Measurements from ENCODE around the gene SLC39A11. TPM values are rescaled to one million over a fixed set of nuclear protein-coding genes. Genes with fewer than 3 reads are reported as not detected.
"Not testable (repeated sequence)": the region's sequence is repeated elsewhere in the genome, so short reads cannot be mapped to it uniquely, and the experiment has no call there.

The SLC39A11 gene
- total RNA-seq, 1 donor: 15.8 TPM

DNA sequence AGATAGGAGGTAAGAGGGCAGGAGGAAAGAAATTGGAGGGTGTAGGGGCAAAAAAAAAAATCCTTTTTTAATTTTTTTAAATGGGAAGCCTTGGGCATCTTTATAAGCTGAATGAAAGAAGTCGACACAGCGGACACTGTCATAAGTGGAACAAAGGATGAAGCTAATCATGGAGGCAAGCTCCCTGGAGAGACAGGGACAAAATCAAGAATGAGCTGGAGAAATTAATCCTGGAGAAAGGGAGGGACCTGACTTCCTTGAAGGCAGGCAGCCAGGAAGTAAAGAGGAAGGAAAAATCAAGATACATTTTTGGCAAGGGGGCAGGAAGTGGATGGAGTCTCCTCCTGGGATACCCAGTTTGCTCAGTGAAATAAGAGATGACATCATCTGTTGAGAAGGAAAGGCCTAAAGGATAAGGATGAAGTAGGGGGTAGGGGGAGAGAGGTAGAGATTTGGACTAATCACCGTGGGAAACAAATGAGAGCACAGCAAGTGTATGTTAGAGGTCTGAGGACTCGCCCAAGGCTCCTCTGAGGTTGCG, 179.3 kb downstream of the SLC39A11 start:
- TF ChIP-seq, protein P1, sequence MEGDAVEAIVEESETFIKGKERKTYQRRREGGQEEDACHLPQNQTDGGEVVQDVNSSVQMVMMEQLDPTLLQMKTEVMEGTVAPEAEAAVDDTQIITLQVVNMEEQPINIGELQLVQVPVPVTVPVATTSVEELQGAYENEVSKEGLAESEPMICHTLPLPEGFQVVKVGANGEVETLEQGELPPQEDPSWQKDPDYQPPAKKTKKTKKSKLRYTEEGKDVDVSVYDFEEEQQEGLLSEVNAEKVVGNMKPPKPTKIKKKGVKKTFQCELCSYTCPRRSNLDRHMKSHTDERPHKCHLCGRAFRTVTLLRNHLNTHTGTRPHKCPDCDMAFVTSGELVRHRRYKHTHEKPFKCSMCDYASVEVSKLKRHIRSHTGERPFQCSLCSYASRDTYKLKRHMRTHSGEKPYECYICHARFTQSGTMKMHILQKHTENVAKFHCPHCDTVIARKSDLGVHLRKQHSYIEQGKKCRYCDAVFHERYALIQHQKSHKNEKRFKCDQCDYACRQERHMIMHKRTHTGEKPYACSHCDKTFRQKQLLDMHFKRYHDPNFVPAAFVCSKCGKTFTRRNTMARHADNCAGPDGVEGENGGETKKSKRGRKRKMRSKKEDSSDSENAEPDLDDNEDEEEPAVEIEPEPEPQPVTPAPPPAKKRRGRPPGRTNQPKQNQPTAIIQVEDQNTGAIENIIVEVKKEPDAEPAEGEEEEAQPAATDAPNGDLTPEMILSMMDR (IDR thresholded peaks at IDR 0.05; ENCODE audit: insufficient read depth, low read length): no peak
- DNase-seq (ENCODE audit: low read depth): peak; percentile 28

DNA sequence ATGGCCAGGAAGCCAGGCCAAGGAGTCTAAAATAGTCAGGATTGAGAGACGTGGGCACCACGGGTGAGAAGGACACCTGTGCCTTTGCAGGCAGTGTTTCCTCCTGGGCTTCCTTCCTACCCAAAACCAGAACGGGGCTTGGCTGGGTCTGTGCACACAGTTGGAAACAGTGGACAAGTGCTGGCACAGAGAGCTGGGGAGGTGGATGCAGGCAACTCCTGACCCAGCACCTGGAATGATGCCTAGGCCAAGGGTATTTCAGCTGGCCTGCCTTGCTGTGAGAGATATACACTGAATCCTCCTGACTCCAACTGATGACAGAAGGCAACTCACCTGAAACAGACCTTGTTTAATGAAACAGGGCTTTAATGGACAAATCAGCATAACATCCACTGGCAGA, 186.2 kb downstream of the SLC39A11 start:
- no peak overlapping the region for H3K4me3 ChIP-seq (ENCODE audit: low read depth, low read length)
- no peak for DNase-seq (ENCODE audit: low read depth)
- TF ChIP-seq, protein P1 (IDR thresholded peaks at IDR 0.05; ENCODE audit: insufficient read depth, low read length): no peak

More for the DNA sequence above, 179.3 kb downstream of the SLC39A11 start:
- no peak overlapping the region for H3K4me3 ChIP-seq (ENCODE audit: low read depth, low read length)

DNA sequence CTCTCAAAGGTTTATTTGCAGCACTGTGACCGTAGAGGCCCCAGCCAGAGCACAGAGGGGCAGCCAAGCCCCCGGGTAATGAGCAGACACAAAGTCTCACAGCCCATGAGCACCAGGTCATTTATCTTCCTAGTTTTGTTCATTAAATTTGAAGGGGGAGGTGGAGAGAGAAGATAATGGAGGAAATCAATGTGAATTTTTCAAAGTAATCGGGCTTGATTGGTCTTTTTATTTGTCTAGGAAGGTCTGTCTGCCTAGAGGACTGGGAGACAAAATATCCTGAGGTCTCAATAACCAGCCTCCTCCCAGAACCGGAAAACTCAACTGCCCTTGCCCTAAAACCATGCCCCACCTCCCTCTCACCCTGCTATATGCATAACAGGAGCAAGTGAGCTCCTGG, 189.0 kb downstream of the SLC39A11 start:
- TF ChIP-seq, protein P1 (IDR thresholded peaks at IDR 0.05; ENCODE audit: insufficient read depth, low read length): no peak
- DNase-seq (ENCODE audit: low read depth): no peak
- H3K4me3 ChIP-seq (ENCODE audit: low read depth, low read length): no peak overlapping the region

DNA sequence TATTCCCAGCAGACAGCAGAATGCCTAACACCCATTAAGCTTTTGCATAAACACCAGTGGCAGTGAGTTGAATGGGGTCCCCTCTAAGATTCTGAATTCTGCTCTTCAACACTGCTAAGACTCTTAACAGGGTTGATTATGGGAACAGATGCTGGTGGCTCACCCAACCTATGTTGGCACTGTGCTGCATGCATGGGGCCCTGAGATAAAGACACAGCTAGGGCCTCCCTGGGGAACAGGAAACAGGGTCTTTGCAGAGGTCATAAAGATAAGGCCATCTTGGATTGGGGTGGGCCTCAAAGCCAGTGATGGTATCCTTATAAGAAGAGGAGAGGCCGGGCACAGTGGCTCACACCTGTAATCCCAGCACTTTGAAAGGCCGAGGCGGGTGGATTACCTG, 190.8 kb downstream of the SLC39A11 start:
- no peak for DNase-seq (ENCODE audit: low read depth)
- H3K4me3 ChIP-seq (ENCODE audit: low read depth, low read length): no peak overlapping the region
- TF ChIP-seq, protein P1 (IDR thresholded peaks at IDR 0.05; ENCODE audit: insufficient read depth, low read length): no peak

DNA sequence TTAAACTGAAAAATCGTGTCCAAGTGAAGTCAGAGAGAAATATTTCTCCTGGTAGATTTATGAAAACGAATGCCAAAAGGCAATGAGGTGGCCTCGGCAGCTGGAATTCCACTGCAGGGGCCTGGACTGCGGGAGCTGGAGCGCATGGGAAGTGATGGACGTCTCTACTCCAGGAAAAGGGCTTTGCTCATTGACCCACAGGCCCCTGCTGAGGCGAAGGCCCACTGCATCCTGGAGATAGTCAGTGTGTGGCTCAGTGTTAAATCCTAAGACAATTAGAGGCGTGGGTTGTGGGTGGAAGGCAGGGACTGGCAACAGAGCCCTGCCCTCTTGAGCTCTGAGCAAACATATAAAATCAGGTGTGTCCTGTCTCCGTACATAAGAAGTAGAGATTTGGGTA, 191.4 kb downstream of the SLC39A11 start:
- no peak for DNase-seq (ENCODE audit: low read depth)
- TF ChIP-seq, protein P1 (IDR thresholded peaks at IDR 0.05; ENCODE audit: insufficient read depth, low read length): no peak
- H3K4me3 ChIP-seq (ENCODE audit: low read depth, low read length): no peak overlapping the region

DNA sequence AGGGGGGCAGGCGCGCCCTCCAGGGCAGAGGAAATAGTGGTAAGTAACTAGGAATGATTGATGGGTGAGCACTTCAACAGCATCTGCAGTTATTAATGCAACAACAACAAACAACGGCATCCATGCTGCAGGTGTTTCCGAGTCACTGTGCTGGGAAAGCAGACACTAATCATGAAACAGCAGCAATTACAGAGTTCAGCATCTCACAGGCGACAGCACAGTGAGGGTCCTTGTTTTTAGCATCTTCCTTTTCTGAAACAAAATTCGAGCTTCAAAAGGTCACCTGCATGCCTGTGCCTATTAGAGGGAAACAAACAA, 191.9 kb downstream of the SLC39A11 start:
- no peak overlapping the region for H3K4me3 ChIP-seq (ENCODE audit: low read depth, low read length)
- TF ChIP-seq, protein P1 (IDR thresholded peaks at IDR 0.05; ENCODE audit: insufficient read depth, low read length): no peak
- DNase-seq (ENCODE audit: low read depth): no peak

DNA sequence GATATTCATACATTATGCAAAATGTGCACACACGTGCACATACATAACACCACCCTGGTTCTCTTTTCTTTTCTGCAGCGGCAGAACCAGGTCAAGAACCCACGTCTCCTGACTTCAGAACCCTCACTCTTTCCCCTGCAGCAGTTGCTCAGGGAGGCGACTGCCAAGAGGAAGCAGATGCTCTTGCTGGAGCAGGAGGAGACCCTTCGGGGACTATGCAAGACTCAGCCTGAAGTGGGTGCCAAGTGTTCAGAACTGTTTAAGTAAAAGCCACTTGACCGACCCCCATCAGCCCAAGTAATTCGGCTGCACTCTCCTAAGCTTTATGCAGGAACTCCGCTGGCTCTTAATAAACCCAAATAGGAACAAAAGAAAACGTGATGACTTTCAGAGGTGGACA, 193.8 kb downstream of the SLC39A11 start:
- no peak for DNase-seq (ENCODE audit: low read depth)
- H3K4me3 ChIP-seq (ENCODE audit: low read depth, low read length): no peak overlapping the region
- TF ChIP-seq, protein P1 (IDR thresholded peaks at IDR 0.05; ENCODE audit: insufficient read depth, low read length): no peak

DNA sequence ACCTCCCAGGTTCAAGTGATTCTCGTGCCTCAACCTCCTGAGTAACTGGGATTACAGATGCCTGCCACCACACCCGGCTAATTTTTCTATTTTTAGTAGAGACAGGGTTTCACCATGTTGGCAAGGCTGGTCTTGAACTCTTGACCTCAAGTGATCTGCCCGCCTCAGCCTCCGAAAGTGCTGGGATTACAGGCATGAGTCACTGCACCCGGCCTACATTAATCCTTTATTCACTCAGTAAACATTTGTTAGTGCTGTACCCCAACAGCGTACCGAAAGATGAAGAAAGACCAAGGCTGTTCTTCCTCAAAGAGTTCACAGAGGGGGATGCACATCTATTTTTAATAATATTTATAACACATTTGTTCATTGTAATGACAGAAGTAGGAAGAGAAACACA, 196.2 kb downstream of the SLC39A11 start:
- DNase-seq (ENCODE audit: low read depth); H3K4me3 ChIP-seq (ENCODE audit: low read depth, low read length): not testable (repeated sequence)

All from fibroblast of the aortic adventitia (primary cell).